SK-N-SH treated with all-trans-retinoic acid at 6 μM for 48 hours (cell line): Measurements from ENCODE around the gene TMPRSS15.

Experiments used
- ATAC-seq: fragments of 200-7000 bp; cut with Tn5 transposase; 3 replicates; pipeline ENCODE4 v1.9.1; 2020; ENCODE audit warnings: mild to moderate bottlenecking, moderate library complexity
- ARNTL ChIP-seq: fragments of 450-650 bp; formaldehyde crosslinking; IDR thresholded peaks from 2 replicates; pipeline ENCODE4 v1.5.0; 2020; ENCODE audit warnings: low read depth, mild to moderate bottlenecking, moderate library complexity, borderline replicate concordance
- BACH2 ChIP-seq: fragments of 250-450 bp; sonication (Bioruptor Pico); IDR thresholded peaks from 2 replicates; pipeline ENCODE4 v1.9.0; 2021; ENCODE audit warnings: mild to moderate bottlenecking, borderline replicate concordance
- CREB5 ChIP-seq: fragments of 250-450 bp; sonication (Bioruptor Pico); IDR thresholded peaks from 2 replicates; pipeline ENCODE4 v1.5.1; 2020; ENCODE audit warnings: low read depth, mild to moderate bottlenecking, moderate library complexity
- CSDC2 ChIP-seq: fragments of 250-450 bp; sonication (Bioruptor Pico); IDR thresholded peaks from 2 replicates; pipeline ENCODE4 v1.5.0; 2020; ENCODE audit warnings: mild to moderate bottlenecking, moderate library complexity
- CSRNP3 ChIP-seq: fragments of 250-450 bp; sonication (Bioruptor Pico); IDR thresholded peaks from 2 replicates; pipeline ENCODE4 v1.5.1; 2021; ENCODE audit warnings: mild to moderate bottlenecking, moderate library complexity
- ESRRG ChIP-seq: fragments of 250-450 bp; sonication (Bioruptor Pico); IDR thresholded peaks from 2 replicates; pipeline ENCODE4 v1.6.1; 2021; ENCODE audit warnings: mild to moderate bottlenecking
- GLIS3 ChIP-seq: fragments of 250-450 bp; sonication (Bioruptor Pico); IDR thresholded peaks from 2 replicates; pipeline ENCODE4 v1.5.0; 2020; ENCODE audit warnings: mild to moderate bottlenecking, moderate library complexity
- ISL1 ChIP-seq: fragments of 250-450 bp; sonication (Bioruptor Pico); IDR thresholded peaks from 2 replicates; pipeline ENCODE4 v2.1.2; 2022; ENCODE audit warnings: mild to moderate bottlenecking, moderate library complexity
- OSR1 ChIP-seq: fragments of 250-450 bp; sonication (Bioruptor Pico); IDR thresholded peaks from 2 replicates; pipeline ENCODE4 v1.8.0; 2022; ENCODE audit warnings: moderate library complexity, mild to moderate bottlenecking, inconsistent platforms
- PATZ1 ChIP-seq: fragments of 250-450 bp; sonication (Bioruptor Pico); IDR thresholded peaks from 2 replicates; pipeline ENCODE4 v1.8.0; 2020; ENCODE audit warnings: mild to moderate bottlenecking, moderate library complexity, borderline replicate concordance
- POU6F1 ChIP-seq: fragments of 250-450 bp; sonication (Bioruptor Pico); IDR thresholded peaks from 2 replicates; pipeline ENCODE4 v1.8.0; 2021; ENCODE audit warnings: low read depth, mild to moderate bottlenecking, moderate library complexity, borderline replicate concordance
- PPARA ChIP-seq: fragments of 250-450 bp; sonication (Bioruptor Pico); IDR thresholded peaks from 2 replicates; pipeline ENCODE4 v1.5.0; 2020; ENCODE audit warnings: mild to moderate bottlenecking, borderline replicate concordance
- RARB ChIP-seq: fragments of 250-450 bp; sonication (Bioruptor Pico); IDR thresholded peaks from 2 replicates; pipeline ENCODE4 v1.8.0; 2021; ENCODE audit warnings: mild to moderate bottlenecking, moderate library complexity
- TCF4 ChIP-seq: fragments of 250-450 bp; sonication (Bioruptor Pico); IDR thresholded peaks from 2 replicates; pipeline ENCODE4 v1.8.0; 2021; ENCODE audit warnings: mild to moderate bottlenecking, moderate library complexity, borderline replicate concordance
- TOX ChIP-seq: fragments of 250-450 bp; sonication (Bioruptor Pico); IDR thresholded peaks from 2 replicates; pipeline ENCODE4 v1.8.0; 2021; ENCODE audit warnings: mild to moderate bottlenecking, moderate library complexity, borderline replicate concordance
- TSHZ2 ChIP-seq: fragments of 250-450 bp; sonication (Bioruptor Pico); IDR thresholded peaks from 2 replicates; pipeline ENCODE4 v1.5.0; 2020; ENCODE audit warnings: mild to moderate bottlenecking, moderate library complexity
- ZC3H10 ChIP-seq: fragments of 250-450 bp; sonication (Bioruptor Pico); IDR thresholded peaks from 2 replicates; pipeline ENCODE4 v1.5.1; 2021; ENCODE audit warnings: mild to moderate bottlenecking, moderate library complexity
- ZFP3 ChIP-seq: fragments of 250-450 bp; sonication (Bioruptor Pico); IDR thresholded peaks from 2 replicates; pipeline ENCODE4 v1.5.0; 2020; ENCODE audit warnings: mild to moderate bottlenecking, moderate library complexity
- ZFP30 ChIP-seq: fragments of 450-650 bp; formaldehyde crosslinking; IDR thresholded peaks from 2 replicates; pipeline ENCODE4 v1.5.0; 2022; ENCODE audit warnings: mild to moderate bottlenecking, moderate library complexity
- ZNF565 ChIP-seq: fragments of 450-650 bp; formaldehyde crosslinking; conservative IDR thresholded peaks from 2 replicates; pipeline ENCODE4 v1.5.0; 2020; ENCODE audit warnings: low read depth, mild to moderate bottlenecking, moderate library complexity
- ZNF70 ChIP-seq: fragments of 450-650 bp; formaldehyde crosslinking; IDR thresholded peaks from 2 replicates; pipeline ENCODE4 v1.5.0; 2020; ENCODE audit warnings: mild to moderate bottlenecking, moderate library complexity
- ZNF8 ChIP-seq: fragments of 450-650 bp; formaldehyde crosslinking; IDR thresholded peaks from 2 replicates; pipeline ENCODE4 v1.5.0; 2020; ENCODE audit warnings: mild to moderate bottlenecking, moderate library complexity

TMPRSS15 gene

GRCh38 chr21:18368205-18368604 lies 35.4 kb downstream of the TMPRSS15 start:
- no peak for ATAC-seq
- TF ChIP-seq ARNTL (no peak), GLIS3 (CRISPR knock-in tag) (no peak), CSRNP3 (CRISPR knock-in tag) (no peak), ZNF70 (CRISPR knock-in tag) (no peak), BACH2 (CRISPR knock-in tag) (no peak), CREB5 (no peak), PATZ1 (CRISPR knock-in tag) (no peak), RARB (CRISPR knock-in tag) (no peak), POU6F1 (CRISPR knock-in tag) (no peak), ZFP30 (no peak), ZFP3 (CRISPR knock-in tag) (no peak), OSR1 (CRISPR knock-in tag) (no peak), TOX (CRISPR knock-in tag) (no peak), ZC3H10 (CRISPR knock-in tag) (no peak), ISL1 (CRISPR knock-in tag) (no peak), TSHZ2 (CRISPR knock-in tag) (no peak), ZNF565 (CRISPR knock-in tag) (no peak), PPARA (CRISPR knock-in tag) (no peak)

- TF ChIP-seq ESRRG (CRISPR knock-in tag) (no peak), ISL1 (CRISPR knock-in tag) (no peak), PPARA (CRISPR knock-in tag) (no peak), ZNF565 (CRISPR knock-in tag) (no peak), ARNTL (no peak)
Observed at GRCh38 chr21:18356801-18357200, 46.8 kb downstream of the TMPRSS15 start.

GRCh38 chr21:18354947-18355346 lies 48.6 kb downstream of the TMPRSS15 start:
- no peak for ATAC-seq
- no peak for TF ChIP-seq CSRNP3 (CRISPR knock-in tag)
- no peak for TF ChIP-seq ISL1 (CRISPR knock-in tag)
- no peak for TF ChIP-seq RARB (CRISPR knock-in tag)
- no peak for TF ChIP-seq TCF4 (CRISPR knock-in tag)
- no peak for TF ChIP-seq ZC3H10 (CRISPR knock-in tag)
- no peak for TF ChIP-seq CREB5
- TF ChIP-seq BACH2 (CRISPR knock-in tag) = no peak
- no peak for TF ChIP-seq TOX (CRISPR knock-in tag)
- no peak for TF ChIP-seq ARNTL
- TF ChIP-seq ZNF8 (CRISPR knock-in tag) = no peak
- TF ChIP-seq ZFP30 = no peak
- TF ChIP-seq CSDC2 (CRISPR knock-in tag) = no peak
- no peak for TF ChIP-seq TSHZ2 (CRISPR knock-in tag)
- TF ChIP-seq ESRRG (CRISPR knock-in tag) = no peak
- no peak for TF ChIP-seq ZNF565 (CRISPR knock-in tag)

More at GRCh38 chr21:18356801-18357200, 46.8 kb downstream of the TMPRSS15 start:
- ATAC-seq = no peak
